ENCODE data around the gene MAGI1. TPM values are rescaled to one million over a fixed set of nuclear protein-coding genes. Genes with fewer than 3 reads are reported as not detected.

Gene MAGI1
- total and polyA plus RNA-seq, 4 donors = 5.0 to 69.2 (median 28.5) TPM

GRCh38 chr3:66023738-66024385, 14.9 kb downstream of the MAGI1 start:
- no peak for DNase-seq
- Histone ChIP-seq H3K27ac (ENCODE audit: low read depth in 1 of 2, low read length in 2 of 2) (no peak overlapping the region), H3K27me3 (ENCODE audit: control insufficient read depth in 1 of 2, insufficient read depth in 2 of 2, low read length in 1 of 2) (no peaks in the 10 kb centered on the region), H3K9me3 (ENCODE audit: control insufficient read depth, low read length) (no peaks in the 10 kb centered on the region), H3K4me1 (ENCODE audit: control insufficient read depth in 1 of 2, insufficient read depth in 2 of 2, low read length in 2 of 2) (peaks cover 1 to 9% of the 10 kb centered on the region in 2 donors), H3K4me3 (ENCODE audit: low read length in 2 of 2) (no peak overlapping the region), H3K36me3 (ENCODE audit: control insufficient read depth in 1 of 2, insufficient read depth in 2 of 2, low read length in 1 of 2) (no peaks in the 10 kb centered on the region)
- intact Hi-C loops (cut with DNase I) = no loop called here
- WGBS, 2 donors = 56 to 71% methylated on average over 3 of the region's 3 CpGs
- no peak for ATAC-seq (ENCODE audit: low FRiP score)

- DNase-seq = no peak
- WGBS, 2 donors = 72 to 83% methylated on average over 2 of the region's 2 CpGs
- no peak overlapping the region for H3K4me3 ChIP-seq (ENCODE audit: low read length in 2 of 2)
- peaks cover 1 to 7% of the 10 kb centered on the region in 2 donors for H3K4me1 ChIP-seq (ENCODE audit: control insufficient read depth in 1 of 2, insufficient read depth in 2 of 2, low read length in 2 of 2)
- H3K36me3 ChIP-seq (ENCODE audit: control insufficient read depth in 1 of 2, insufficient read depth in 2 of 2, low read length in 1 of 2) = no peaks in the 10 kb centered on the region
- no peaks in the 10 kb centered on the region for H3K9me3 ChIP-seq (ENCODE audit: control insufficient read depth, low read length)
- H3K27me3 ChIP-seq (ENCODE audit: control insufficient read depth in 1 of 2, insufficient read depth in 2 of 2, low read length in 1 of 2) = no peaks in the 10 kb centered on the region
- H3K27ac ChIP-seq (ENCODE audit: low read depth in 1 of 2, low read length in 2 of 2) = no peak overlapping the region
- intact Hi-C loops (cut with DNase I) = no loop called here
- no peak for ATAC-seq (ENCODE audit: low FRiP score)
Measured at GRCh38 chr3:66023229-66023628, 15.5 kb downstream of the MAGI1 start.

DNA sequence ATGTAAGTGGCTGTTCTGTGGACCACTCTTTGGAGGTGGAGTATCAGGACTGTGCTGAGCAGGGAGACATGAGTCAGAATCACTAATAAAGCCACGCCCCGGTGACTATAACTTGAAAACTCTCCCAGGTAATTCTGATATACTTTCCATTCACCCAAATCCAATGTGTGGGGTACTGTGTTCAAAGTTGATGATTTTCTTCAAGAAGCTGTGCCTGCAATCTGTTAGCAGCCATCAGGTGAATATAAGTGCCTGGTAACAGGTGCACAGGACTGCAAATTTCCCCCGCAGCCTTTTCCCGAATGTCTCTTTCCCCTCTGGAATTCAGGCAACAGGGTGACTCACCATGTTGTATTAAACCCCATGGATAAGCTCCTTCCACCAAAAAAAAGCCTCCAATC, 17.0 kb downstream of the MAGI1 start:
- DNase-seq = no peak
- Histone ChIP-seq H3K9me3 (ENCODE audit: control insufficient read depth, low read length) (no peaks in the 10 kb centered on the region), H3K27me3 (ENCODE audit: control insufficient read depth in 1 of 2, insufficient read depth in 2 of 2, low read length in 1 of 2) (no peaks in the 10 kb centered on the region), H3K36me3 (ENCODE audit: control insufficient read depth in 1 of 2, insufficient read depth in 2 of 2, low read length in 1 of 2) (no peaks in the 10 kb centered on the region), H3K27ac (ENCODE audit: low read depth in 1 of 2, low read length in 2 of 2) (no peak overlapping the region), H3K4me1 (ENCODE audit: control insufficient read depth in 1 of 2, insufficient read depth in 2 of 2, low read length in 2 of 2) (peaks cover 1 to 7% of the 10 kb centered on the region in 2 donors), H3K4me3 (ENCODE audit: low read length in 2 of 2) (no peak overlapping the region)
- intact Hi-C loops (cut with DNase I) = no loop called here
- 63 to 65% methylated on average over 4 of the region's 4 CpGs for WGBS, 2 donors
- no peak for ATAC-seq (ENCODE audit: low FRiP score)

DNA sequence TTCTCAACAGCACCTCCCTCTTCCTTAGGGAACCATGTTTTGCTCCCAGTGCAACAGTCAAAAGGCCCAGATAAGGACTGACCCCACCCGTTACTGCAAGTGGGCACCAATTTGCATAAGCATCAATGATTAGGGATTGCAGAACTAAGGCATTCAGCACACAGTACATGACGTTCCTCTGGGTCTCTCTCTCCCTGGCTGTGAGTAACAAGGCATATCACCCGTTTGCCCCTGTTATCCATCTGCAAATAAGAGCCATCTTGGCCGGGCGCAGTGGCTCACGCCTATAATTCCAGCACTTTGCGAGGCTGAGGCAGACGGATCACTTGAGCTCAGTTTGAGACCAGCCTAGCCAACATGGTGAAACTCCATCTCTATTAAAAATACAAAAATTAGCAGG, 18.8 kb downstream of the MAGI1 start:
- WGBS, 2 donors = 88 to 93% methylated on average over 8 of the region's 8 CpGs
- ATAC-seq (ENCODE audit: low FRiP score) = no peak

DNA sequence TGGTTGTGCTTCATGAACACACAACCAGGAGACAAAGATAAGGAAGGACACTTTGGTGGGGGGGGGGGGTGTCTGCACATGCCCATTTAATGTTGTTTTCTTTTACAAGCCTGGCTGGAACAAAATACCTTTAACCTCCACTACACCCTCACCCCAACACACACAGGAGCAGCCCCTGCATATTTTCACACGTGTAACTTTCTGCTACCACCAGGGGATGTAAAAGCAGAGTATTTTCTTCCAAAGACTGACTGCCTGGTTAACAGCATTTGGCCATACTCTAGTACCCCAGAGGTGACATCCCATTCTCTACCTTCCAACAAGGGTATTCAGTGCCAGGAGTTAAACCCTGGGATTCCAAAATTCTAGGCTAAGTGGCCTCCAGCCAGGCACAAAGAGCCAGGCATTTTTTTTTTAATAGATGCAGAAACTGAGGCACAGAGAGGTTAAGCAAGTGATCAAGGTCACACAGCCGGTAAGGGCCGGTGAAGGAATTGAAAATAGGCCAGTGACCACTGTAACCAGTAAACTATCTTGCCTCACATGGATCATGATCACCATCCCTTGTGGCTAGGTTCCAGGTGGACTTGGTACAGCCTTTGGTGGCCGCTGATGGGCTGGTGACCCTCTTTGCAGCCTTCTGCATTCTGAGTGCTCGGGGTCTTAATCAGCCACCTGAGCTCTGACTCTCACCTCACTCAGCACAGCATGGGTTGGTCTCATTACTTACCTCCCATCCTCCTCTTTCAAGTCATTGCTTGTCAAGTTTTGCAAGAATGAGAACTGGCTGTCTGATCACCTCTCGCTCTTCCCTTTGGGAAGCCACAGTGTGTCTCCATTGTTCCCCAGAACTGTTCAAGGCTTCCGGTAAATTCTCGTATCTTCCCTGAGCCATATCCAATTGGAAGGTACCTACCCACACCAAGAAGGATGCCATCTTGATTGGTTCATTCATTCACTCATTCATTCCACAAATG, 20.4 kb downstream of the MAGI1 start:
- no peaks in the 10 kb centered on the region for H3K36me3 ChIP-seq (ENCODE audit: control insufficient read depth in 1 of 2, insufficient read depth in 2 of 2, low read length in 1 of 2)
- ATAC-seq (ENCODE audit: low FRiP score) = no peak
- H3K27ac ChIP-seq (ENCODE audit: low read depth in 1 of 2, low read length in 2 of 2) = no peak overlapping the region
- peaks cover 0 to 7% of the 10 kb centered on the region in 2 donors for H3K4me1 ChIP-seq (ENCODE audit: control insufficient read depth in 1 of 2, insufficient read depth in 2 of 2, low read length in 2 of 2)
- H3K9me3 ChIP-seq (ENCODE audit: control insufficient read depth, low read length) = no peaks in the 10 kb centered on the region
- intact Hi-C loops (cut with DNase I) = no loop called here
- DNase-seq = no peak
- H3K4me3 ChIP-seq (ENCODE audit: low read length in 2 of 2) = no peak overlapping the region
- WGBS, 2 donors = 88 to 91% methylated on average over 8 of the region's 8 CpGs
- H3K27me3 ChIP-seq (ENCODE audit: control insufficient read depth in 1 of 2, insufficient read depth in 2 of 2, low read length in 1 of 2) = no peaks in the 10 kb centered on the region

More for the DNA sequence above, 18.8 kb downstream of the MAGI1 start:
- Histone ChIP-seq H3K4me1 (ENCODE audit: control insufficient read depth in 1 of 2, insufficient read depth in 2 of 2, low read length in 2 of 2) (peaks cover 1 to 7% of the 10 kb centered on the region in 2 donors), H3K9me3 (ENCODE audit: control insufficient read depth, low read length) (no peaks in the 10 kb centered on the region), H3K27me3 (ENCODE audit: control insufficient read depth in 1 of 2, insufficient read depth in 2 of 2, low read length in 1 of 2) (no peaks in the 10 kb centered on the region), H3K4me3 (ENCODE audit: low read length in 2 of 2) (no peak overlapping the region), H3K36me3 (ENCODE audit: control insufficient read depth in 1 of 2, insufficient read depth in 2 of 2, low read length in 1 of 2) (no peaks in the 10 kb centered on the region), H3K27ac (ENCODE audit: low read depth in 1 of 2, low read length in 2 of 2) (no peak overlapping the region)
- intact Hi-C loops (cut with DNase I) = no loop called here
- no peak for DNase-seq

GRCh38 chr3:66017591-66017990, 21.1 kb downstream of the MAGI1 start:
- no peak for ATAC-seq (ENCODE audit: low FRiP score)
- intact Hi-C loops (cut with DNase I) = no loop called here

DNA sequence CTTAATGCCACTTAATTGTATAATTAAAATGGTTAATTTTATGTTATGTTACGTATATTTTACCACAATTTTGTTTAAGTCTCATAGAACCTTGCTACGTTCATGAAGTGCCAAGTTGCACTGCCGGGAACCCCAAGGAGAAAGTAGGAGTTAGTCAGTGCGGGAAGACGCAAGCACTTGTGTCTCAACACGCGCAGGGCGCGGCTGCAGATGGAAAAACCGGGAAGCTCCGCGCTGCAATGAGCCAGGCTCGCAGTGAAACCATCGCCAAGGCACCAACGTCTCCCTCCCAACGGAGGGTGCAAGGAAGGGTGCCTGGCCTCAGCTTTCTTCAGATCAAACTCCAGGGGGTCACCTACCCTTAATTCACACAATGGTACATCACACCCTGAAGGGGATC, 21.6 kb downstream of the MAGI1 start:
- intact Hi-C loops (cut with DNase I) = no loop called here
- Histone ChIP-seq H3K9me3 (ENCODE audit: control insufficient read depth, low read length) (no peaks in the 10 kb centered on the region), H3K27ac (ENCODE audit: low read depth in 1 of 2, low read length in 2 of 2) (no peak overlapping the region), H3K4me3 (ENCODE audit: low read length in 2 of 2) (no peak overlapping the region), H3K27me3 (ENCODE audit: control insufficient read depth in 1 of 2, insufficient read depth in 2 of 2, low read length in 1 of 2) (no peaks in the 10 kb centered on the region), H3K36me3 (ENCODE audit: control insufficient read depth in 1 of 2, insufficient read depth in 2 of 2, low read length in 1 of 2) (no peaks in the 10 kb centered on the region), H3K4me1 (ENCODE audit: control insufficient read depth in 1 of 2, insufficient read depth in 2 of 2, low read length in 2 of 2) (peaks cover 0 to 7% of the 10 kb centered on the region in 2 donors)
- ATAC-seq (ENCODE audit: low FRiP score) (no peak), DNase-seq (no peak)
- WGBS, 2 donors = 92 to 93% methylated on average over 16 of the region's 16 CpGs

More at GRCh38 chr3:66017591-66017990, 21.1 kb downstream of the MAGI1 start:
- no peak overlapping the region for H3K4me3 ChIP-seq (ENCODE audit: low read length in 2 of 2)
- DNase-seq = no peak
- WGBS, 2 donors = 81 to 82% methylated on average over 5 of the region's 5 CpGs
- no peak overlapping the region for H3K27ac ChIP-seq (ENCODE audit: low read depth in 1 of 2, low read length in 2 of 2)
- H3K27me3 ChIP-seq (ENCODE audit: control insufficient read depth in 1 of 2, insufficient read depth in 2 of 2, low read length in 1 of 2) = no peaks in the 10 kb centered on the region
- peaks cover 0 to 7% of the 10 kb centered on the region in 2 donors for H3K4me1 ChIP-seq (ENCODE audit: control insufficient read depth in 1 of 2, insufficient read depth in 2 of 2, low read length in 2 of 2)
- no peaks in the 10 kb centered on the region for H3K36me3 ChIP-seq (ENCODE audit: control insufficient read depth in 1 of 2, insufficient read depth in 2 of 2, low read length in 1 of 2)
- H3K9me3 ChIP-seq (ENCODE audit: control insufficient read depth, low read length) = no peaks in the 10 kb centered on the region

DNA sequence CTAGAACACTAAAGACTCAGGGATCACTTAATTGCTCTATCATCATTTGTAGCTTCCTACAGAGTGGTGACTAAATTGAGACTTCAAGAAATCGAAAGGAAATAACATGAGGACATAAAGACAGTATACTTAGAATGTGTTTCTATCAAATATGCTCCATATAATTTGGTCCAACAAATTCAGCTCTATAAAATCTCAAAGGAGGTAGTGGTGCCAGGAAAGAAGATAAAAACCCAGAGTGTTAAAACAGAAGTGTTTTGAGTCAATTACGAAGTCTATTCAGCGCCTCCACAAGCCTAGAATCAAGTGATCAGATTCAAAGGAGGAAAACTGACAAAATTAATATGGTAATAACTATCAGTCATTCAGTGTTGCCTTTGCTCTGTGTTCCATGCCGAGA, 22.9 kb downstream of the MAGI1 start:
- Histone ChIP-seq H3K36me3 (ENCODE audit: control insufficient read depth in 1 of 2, insufficient read depth in 2 of 2, low read length in 1 of 2) (no peaks in the 10 kb centered on the region), H3K9me3 (ENCODE audit: control insufficient read depth, low read length) (no peaks in the 10 kb centered on the region), H3K4me1 (ENCODE audit: control insufficient read depth in 1 of 2, insufficient read depth in 2 of 2, low read length in 2 of 2) (no peaks in the 10 kb centered on the region), H3K27me3 (ENCODE audit: control insufficient read depth in 1 of 2, insufficient read depth in 2 of 2, low read length in 1 of 2) (no peaks in the 10 kb centered on the region), H3K4me3 (ENCODE audit: low read length in 2 of 2) (no peak overlapping the region), H3K27ac (ENCODE audit: low read depth in 1 of 2, low read length in 2 of 2) (no peak overlapping the region)
- intact Hi-C loops (cut with DNase I) = no loop called here
- ATAC-seq (ENCODE audit: low FRiP score) (no peak), DNase-seq (no peak)
- 85 to 91% methylated on average over 4 of the region's 4 CpGs for WGBS, 2 donors
